Esophagus squamous epithelium (tissue), 4 donors: ENCODE measurements around the gene ITGB6.

Source experiments
- POLR2A ChIP-seq, 4 donors: fragments of 450-650 bp; IDR thresholded peaks; one replicate each; pipeline ENCODE4 v1.6.1; 2017; ENCODE audit warnings: antibody characterized with exemption in 4 of 4, mild to moderate bottlenecking in 4 of 4, moderate library complexity in 3 of 4
- TF ChIP-seq, protein P1 (sequence below), 6 experiments: fragments of 450-650 bp in 4 of 6; fragments of 200-600 bp in 2 of 6; sonication (generic) in 2 of 6; IDR thresholded peaks; one replicate each; pipeline ENCODE4 v1.5.1; 2016 to 2019; ENCODE audit warnings: antibody characterized with exemption in 6 of 6, mild to moderate bottlenecking in 4 of 6, moderate library complexity in 4 of 6

DNA sequence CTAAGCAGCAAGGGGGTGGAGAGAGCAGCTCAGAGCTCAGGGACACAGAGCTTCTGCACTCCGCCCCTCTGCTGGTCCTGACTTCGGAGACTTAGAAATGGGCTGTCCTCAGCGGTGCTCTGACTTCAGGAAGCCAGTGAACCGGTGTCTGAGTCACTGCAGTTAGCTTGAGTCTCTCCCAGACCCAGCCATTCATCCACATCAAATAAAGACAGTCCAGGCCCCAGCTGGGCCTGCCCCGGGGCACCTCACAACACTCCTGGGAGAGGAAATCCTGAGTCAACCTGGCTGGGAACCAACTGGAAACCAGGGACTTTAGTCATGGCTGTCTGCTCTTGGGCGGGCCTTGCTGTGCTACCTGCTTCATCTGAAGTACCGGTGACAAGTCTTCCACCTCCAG lies 5.4 kb upstream of the ITGB6 start:
- TF ChIP-seq, protein P1, sequence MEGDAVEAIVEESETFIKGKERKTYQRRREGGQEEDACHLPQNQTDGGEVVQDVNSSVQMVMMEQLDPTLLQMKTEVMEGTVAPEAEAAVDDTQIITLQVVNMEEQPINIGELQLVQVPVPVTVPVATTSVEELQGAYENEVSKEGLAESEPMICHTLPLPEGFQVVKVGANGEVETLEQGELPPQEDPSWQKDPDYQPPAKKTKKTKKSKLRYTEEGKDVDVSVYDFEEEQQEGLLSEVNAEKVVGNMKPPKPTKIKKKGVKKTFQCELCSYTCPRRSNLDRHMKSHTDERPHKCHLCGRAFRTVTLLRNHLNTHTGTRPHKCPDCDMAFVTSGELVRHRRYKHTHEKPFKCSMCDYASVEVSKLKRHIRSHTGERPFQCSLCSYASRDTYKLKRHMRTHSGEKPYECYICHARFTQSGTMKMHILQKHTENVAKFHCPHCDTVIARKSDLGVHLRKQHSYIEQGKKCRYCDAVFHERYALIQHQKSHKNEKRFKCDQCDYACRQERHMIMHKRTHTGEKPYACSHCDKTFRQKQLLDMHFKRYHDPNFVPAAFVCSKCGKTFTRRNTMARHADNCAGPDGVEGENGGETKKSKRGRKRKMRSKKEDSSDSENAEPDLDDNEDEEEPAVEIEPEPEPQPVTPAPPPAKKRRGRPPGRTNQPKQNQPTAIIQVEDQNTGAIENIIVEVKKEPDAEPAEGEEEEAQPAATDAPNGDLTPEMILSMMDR (IDR thresholded peaks at IDR 0.05): no peak
- no peak for TF ChIP-seq POLR2A (IDR thresholded peaks at IDR 0.05)
